GM23338 (cell line): ENCODE measurements around the gene UGP2. TPM values are rescaled to one million over a fixed set of nuclear protein-coding genes. Genes with fewer than 3 reads are reported as not detected.
A peak's percentile ranks its signal among the peaks of the same experiment; 100 is the strongest.

Experiments
- ATAC-seq: fragments of 200-7000 bp; cut with Tn5 transposase; 3 replicates; pipeline ENCODE4 v1.9.1; 2020
- DNase-seq: peaks from one replicate; pipeline ENCODE4 v3.0.0-alpha.2; 2015; ENCODE audit warnings: low spot score
- H2AFZ ChIP-seq: fragments of 200-600 bp; sonication (generic); 2 replicates; pipeline ENCODE4 v1.8.0; 2016; ENCODE audit warnings: antibody characterized with exemption, mild to moderate bottlenecking, moderate library complexity
- H3F3A ChIP-seq: fragments of 200-600 bp; sonication (generic); replicated peaks from 2 replicates; pipeline ENCODE4 v1.8.0; 2017; ENCODE audit warnings: antibody characterized with exemption, mixed run types, low read depth
- H3K27ac ChIP-seq: fragments of 200-600 bp; sonication (generic); 2 replicates; pipeline ENCODE4 v1.6.1; 2016; ENCODE audit warnings: low read depth
- H3K27me3 ChIP-seq: fragments of 200-600 bp; sonication (generic); 2 replicates; pipeline ENCODE4 v1.8.0; 2016; ENCODE audit warnings: mild to moderate bottlenecking, mixed run types, moderate library complexity; ENCODE audit not compliant: insufficient read depth
- H3K36me3 ChIP-seq: fragments of 200-600 bp; sonication (generic); 2 replicates; pipeline ENCODE4 v1.8.0; 2016; ENCODE audit warnings: mild to moderate bottlenecking; ENCODE audit not compliant: insufficient read depth
- H3K4me1 ChIP-seq: fragments of 200-600 bp; sonication (generic); 2 replicates; pipeline ENCODE4 v1.8.0; 2016; ENCODE audit warnings: mild to moderate bottlenecking, moderate library complexity; ENCODE audit not compliant: insufficient read depth
- H3K4me2 ChIP-seq: fragments of 200-600 bp; sonication (generic); 2 replicates; pipeline ENCODE4 v1.7.1; 2017; ENCODE audit warnings: mixed run types
- H3K4me3 ChIP-seq: fragments of 200-600 bp; sonication (generic); 2 replicates; pipeline ENCODE4 v1.6.1; 2016; ENCODE audit warnings: mixed run types
- H3K79me2 ChIP-seq: fragments of 200-600 bp; sonication (generic); replicated peaks from 2 replicates; pipeline ENCODE4 v1.8.0; 2017; ENCODE audit warnings: mild to moderate bottlenecking; ENCODE audit not compliant: insufficient read depth
- H3K9me2 ChIP-seq: fragments of 200-600 bp; sonication (generic); 2 replicates; pipeline ENCODE4 v1.8.0; 2017; ENCODE audit not compliant: insufficient read depth
- H4K20me1 ChIP-seq: fragments of 200-600 bp; sonication (generic); replicated peaks from 2 replicates; pipeline ENCODE4 v1.8.0; 2017; ENCODE audit warnings: mild to moderate bottlenecking; ENCODE audit not compliant: insufficient read depth
- H3K27ac Mint-ChIP-seq: 2 replicates; pipeline ENCODE4 v1.8.0; 2020; ENCODE audit warnings: inconsistent platforms, mild to moderate bottlenecking, moderate library complexity, mixed read lengths
- H3K27me3 Mint-ChIP-seq: 3 replicates; pipeline ENCODE4 v1.8.0; 2022; ENCODE audit warnings: low read depth, mild to moderate bottlenecking, moderate library complexity, mixed read lengths, inconsistent platforms; ENCODE audit not compliant: insufficient read depth, poor library complexity
- H3K36me3 Mint-ChIP-seq: 3 replicates; pipeline ENCODE4 v1.8.0; 2021; ENCODE audit warnings: low read depth, mild to moderate bottlenecking, inconsistent platforms, moderate library complexity, mixed read lengths
- H3K4me1 Mint-ChIP-seq: 3 replicates; pipeline ENCODE4 v1.8.0; 2020; ENCODE audit warnings: mild to moderate bottlenecking, inconsistent platforms, mixed read lengths
- H3K4me3 Mint-ChIP-seq: 3 replicates; pipeline ENCODE4 v1.8.0; 2021; ENCODE audit warnings: moderate library complexity, mild to moderate bottlenecking, inconsistent platforms, mixed read lengths
- H3K9me3 Mint-ChIP-seq: 3 replicates; pipeline ENCODE4 v1.8.0; 2020; ENCODE audit warnings: moderate library complexity, mild to moderate bottlenecking, inconsistent platforms, mixed read lengths
- ETS1 ChIP-seq: IDR thresholded peaks from 2 replicates; pipeline ENCODE4 v1.6.1; 2016; ENCODE audit warnings: antibody characterized with exemption
- EZH2phosphoT487 ChIP-seq: fragments of 200-600 bp; sonication (generic); IDR thresholded peaks from one replicate; pipeline ENCODE4 v1.8.1; 2018; ENCODE audit warnings: antibody characterized with exemption; ENCODE audit not compliant: unreplicated experiment
- JUNB ChIP-seq: IDR thresholded peaks from one replicate; pipeline ENCODE4 v1.6.1; 2016; ENCODE audit warnings: antibody characterized with exemption; ENCODE audit not compliant: unreplicated experiment
- NANOG ChIP-seq: IDR thresholded peaks from 2 replicates; pipeline ENCODE4 v1.6.1; 2016; ENCODE audit warnings: antibody characterized with exemption, borderline replicate concordance
- POLR2AphosphoS5 ChIP-seq: IDR thresholded peaks from 2 replicates; pipeline ENCODE4 v1.6.1; 2016; ENCODE audit warnings: antibody characterized with exemption, low read depth
- STAT1 ChIP-seq: IDR thresholded peaks from one replicate; pipeline ENCODE4 v1.6.1; 2016; ENCODE audit warnings: antibody characterized with exemption; ENCODE audit not compliant: unreplicated experiment
- ZNF331 ChIP-seq: fragments of 250-450 bp; sonication (Bioruptor Pico); IDR thresholded peaks from 2 replicates; pipeline ENCODE4 v1.5.0; 2020; ENCODE audit warnings: low read depth, mild to moderate bottlenecking, moderate library complexity
- polyA plus RNA-seq: library from polyadenylated mRNA; unstranded; fragments of >200 nt; fragmentation: Nextera tagmentation; extraction: Ambion mirVana; gene quantifications from 2 replicates; pipeline ENCODE4 v1.2.1, GENCODE V29; 2016
- total RNA-seq: library from RNA; depleted of rRNA; stranded (reverse); fragments of >200 nt; shearing (Covaris generic); gene quantifications from 2 replicates; pipeline ENCODE4 v1.2.3, GENCODE V29; 2014
- TF ChIP-seq, protein P1 (sequence below): fragments of 250-450 bp; sonication (Bioruptor Pico); IDR thresholded peaks from 2 replicates; pipeline ENCODE4 v1.5.0; 2020; ENCODE audit warnings: mild to moderate bottlenecking, moderate library complexity

Gene UGP2
- total and polyA plus RNA-seq, 2 experiments from 2014 or later = 744 to 943 TPM

DNA sequence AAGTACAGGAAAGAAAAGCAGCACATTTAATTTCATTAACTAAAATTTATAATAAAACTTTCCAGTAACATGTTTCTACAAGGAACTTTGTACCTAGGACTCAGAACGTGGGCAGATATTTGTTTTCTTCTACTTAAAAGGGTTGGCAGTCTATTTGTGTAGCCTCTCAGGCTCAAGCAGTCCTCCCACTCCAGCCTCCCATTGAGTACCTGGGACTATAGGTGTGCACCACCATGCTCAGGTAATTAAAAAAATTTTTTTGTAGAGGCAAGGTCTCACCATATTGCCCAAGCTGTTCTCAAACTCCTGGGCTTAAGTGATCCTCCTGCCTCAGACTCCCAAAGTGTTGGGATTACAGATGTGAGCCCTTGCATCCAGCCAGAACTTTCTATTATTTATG lies 36.8 kb downstream of the UGP2 start (continued):
- TF ChIP-seq, protein P1, sequence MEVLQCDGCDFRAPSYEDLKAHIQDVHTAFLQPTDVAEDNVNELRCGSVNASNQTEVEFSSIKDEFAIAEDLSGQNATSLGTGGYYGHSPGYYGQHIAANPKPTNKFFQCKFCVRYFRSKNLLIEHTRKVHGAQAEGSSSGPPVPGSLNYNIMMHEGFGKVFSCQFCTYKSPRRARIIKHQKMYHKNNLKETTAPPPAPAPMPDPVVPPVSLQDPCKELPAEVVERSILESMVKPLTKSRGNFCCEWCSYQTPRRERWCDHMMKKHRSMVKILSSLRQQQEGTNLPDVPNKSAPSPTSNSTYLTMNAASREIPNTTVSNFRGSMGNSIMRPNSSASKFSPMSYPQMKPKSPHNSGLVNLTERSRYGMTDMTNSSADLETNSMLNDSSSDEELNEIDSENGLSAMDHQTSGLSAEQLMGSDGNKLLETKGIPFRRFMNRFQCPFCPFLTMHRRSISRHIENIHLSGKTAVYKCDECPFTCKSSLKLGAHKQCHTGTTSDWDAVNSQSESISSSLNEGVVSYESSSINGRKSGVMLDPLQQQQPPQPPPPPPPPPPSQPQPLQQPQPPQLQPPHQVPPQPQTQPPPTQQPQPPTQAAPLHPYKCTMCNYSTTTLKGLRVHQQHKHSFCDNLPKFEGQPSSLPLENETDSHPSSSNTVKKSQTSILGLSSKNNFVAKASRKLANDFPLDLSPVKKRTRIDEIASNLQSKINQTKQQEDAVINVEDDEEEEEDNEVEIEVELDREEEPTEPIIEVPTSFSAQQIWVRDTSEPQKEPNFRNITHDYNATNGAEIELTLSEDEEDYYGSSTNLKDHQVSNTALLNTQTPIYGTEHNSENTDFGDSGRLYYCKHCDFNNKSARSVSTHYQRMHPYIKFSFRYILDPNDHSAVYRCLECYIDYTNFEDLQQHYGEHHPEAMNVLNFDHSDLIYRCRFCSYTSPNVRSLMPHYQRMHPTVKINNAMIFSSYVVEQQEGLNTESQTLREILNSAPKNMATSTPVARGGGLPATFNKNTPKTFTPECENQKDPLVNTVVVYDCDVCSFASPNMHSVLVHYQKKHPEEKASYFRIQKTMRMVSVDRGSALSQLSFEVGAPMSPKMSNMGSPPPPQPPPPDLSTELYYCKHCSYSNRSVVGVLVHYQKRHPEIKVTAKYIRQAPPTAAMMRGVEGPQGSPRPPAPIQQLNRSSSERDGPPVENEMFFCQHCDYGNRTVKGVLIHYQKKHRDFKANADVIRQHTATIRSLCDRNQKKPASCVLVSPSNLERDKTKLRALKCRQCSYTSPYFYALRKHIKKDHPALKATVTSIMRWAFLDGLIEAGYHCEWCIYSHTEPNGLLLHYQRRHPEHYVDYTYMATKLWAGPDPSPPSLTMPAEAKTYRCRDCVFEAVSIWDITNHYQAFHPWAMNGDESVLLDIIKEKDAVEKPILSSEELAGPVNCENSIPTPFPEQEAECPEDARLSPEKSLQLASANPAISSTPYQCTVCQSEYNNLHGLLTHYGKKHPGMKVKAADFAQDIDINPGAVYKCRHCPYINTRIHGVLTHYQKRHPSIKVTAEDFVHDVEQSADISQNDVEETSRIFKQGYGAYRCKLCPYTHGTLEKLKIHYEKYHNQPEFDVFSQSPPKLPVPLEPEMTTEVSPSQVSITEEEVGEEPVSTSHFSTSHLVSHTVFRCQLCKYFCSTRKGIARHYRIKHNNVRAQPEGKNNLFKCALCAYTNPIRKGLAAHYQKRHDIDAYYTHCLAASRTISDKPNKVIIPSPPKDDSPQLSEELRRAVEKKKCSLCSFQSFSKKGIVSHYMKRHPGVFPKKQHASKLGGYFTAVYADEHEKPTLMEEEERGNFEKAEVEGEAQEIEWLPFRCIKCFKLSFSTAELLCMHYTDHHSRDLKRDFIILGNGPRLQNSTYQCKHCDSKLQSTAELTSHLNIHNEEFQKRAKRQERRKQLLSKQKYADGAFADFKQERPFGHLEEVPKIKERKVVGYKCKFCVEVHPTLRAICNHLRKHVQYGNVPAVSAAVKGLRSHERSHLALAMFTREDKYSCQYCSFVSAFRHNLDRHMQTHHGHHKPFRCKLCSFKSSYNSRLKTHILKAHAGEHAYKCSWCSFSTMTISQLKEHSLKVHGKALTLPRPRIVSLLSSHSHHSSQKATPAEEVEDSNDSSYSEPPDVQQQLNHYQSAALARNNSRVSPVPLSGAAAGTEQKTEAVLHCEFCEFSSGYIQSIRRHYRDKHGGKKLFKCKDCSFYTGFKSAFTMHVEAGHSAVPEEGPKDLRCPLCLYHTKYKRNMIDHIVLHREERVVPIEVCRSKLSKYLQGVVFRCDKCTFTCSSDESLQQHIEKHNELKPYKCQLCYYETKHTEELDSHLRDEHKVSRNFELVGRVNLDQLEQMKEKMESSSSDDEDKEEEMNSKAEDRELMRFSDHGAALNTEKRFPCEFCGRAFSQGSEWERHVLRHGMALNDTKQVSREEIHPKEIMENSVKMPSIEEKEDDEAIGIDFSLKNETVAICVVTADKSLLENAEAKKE = no peak
- no peak for TF ChIP-seq EZH2phosphoT487

DNA sequence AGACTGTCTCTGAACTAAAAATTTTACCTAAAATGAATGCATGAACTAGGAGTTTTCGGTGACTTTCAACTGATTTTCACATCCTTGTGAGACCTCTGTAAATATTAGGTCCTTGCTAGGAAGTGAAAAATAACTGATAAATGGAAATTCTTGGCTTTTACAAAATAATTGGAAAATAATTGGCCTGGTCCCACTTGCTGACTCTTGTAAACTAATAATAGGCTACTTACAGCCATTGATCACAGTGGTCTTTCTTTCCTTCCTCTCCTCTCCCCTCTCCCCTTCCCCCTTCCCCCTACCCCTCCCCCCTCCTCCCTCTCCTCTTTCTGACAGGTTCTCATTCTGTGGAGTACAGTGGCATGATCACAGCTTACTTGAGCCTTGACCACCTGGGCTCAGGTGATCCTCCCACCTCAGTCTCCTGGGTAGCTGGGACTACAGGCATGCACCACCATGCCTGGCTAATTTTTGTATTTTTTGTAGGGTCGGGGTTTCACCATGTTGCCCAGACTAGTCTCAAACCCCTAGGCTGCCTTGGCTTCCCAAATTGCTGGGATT lies 38.3 kb downstream of the UGP2 start:
- Histone ChIP-seq H4K20me1 (peaks cover 70% of the 10 kb centered on the region), H2AFZ (no peak overlapping the region), H3K27ac (peak overlapping the region; percentile 78), H3K9me2 (no peaks in the 10 kb centered on the region), H3K27me3 (no peaks in the 10 kb centered on the region), H3K4me3 (peak overlapping the region; percentile 24; the same call in 1 of the 2 replicates), H3K4me1 (peaks cover 64% of the 10 kb centered on the region), H3K79me2 (peaks cover 86% of the 10 kb centered on the region), H3K36me3 (peaks cover 41% of the 10 kb centered on the region), H3K4me2 (peak overlapping the region; percentile 66), H3F3A (peaks cover 25% of the 10 kb centered on the region)
- Mint-ChIP-seq H3K27me3 (peaks cover 6% of the 10 kb centered on the region), H3K4me1 (peaks cover 74% of the 10 kb centered on the region), H3K9me3 (no peaks in the 10 kb centered on the region), H3K4me3 (no peak overlapping the region), H3K36me3 (peaks cover 80% of the 10 kb centered on the region), H3K27ac (no peak overlapping the region)
- DNase-seq (peak; percentile 38), ATAC-seq (peak; percentile 28)
- TF ChIP-seq ZNF331 (CRISPR knock-in tag) = no peak
- TF ChIP-seq JUNB = no peak
- TF ChIP-seq, protein P1 = no peak
- no peak for TF ChIP-seq POLR2AphosphoS5
- no peak for TF ChIP-seq STAT1
- TF ChIP-seq EZH2phosphoT487 = no peak
- no peak for TF ChIP-seq NANOG
- no peak for TF ChIP-seq ETS1
